CD4-positive, alpha-beta T cell treated with Interleukin-4 for 4 hours (primary cell): ENCODE measurements around the gene HEBP2.
"Not testable (repeated sequence)": the region's sequence is repeated elsewhere in the genome, so short reads cannot be mapped to it uniquely, and the experiment has no call there.

ENCODE experiments used
- DNase-seq: peaks from one replicate; pipeline ENCODE4 v3.0.0-alpha.2; 2020

HEBP2 gene

DNA sequence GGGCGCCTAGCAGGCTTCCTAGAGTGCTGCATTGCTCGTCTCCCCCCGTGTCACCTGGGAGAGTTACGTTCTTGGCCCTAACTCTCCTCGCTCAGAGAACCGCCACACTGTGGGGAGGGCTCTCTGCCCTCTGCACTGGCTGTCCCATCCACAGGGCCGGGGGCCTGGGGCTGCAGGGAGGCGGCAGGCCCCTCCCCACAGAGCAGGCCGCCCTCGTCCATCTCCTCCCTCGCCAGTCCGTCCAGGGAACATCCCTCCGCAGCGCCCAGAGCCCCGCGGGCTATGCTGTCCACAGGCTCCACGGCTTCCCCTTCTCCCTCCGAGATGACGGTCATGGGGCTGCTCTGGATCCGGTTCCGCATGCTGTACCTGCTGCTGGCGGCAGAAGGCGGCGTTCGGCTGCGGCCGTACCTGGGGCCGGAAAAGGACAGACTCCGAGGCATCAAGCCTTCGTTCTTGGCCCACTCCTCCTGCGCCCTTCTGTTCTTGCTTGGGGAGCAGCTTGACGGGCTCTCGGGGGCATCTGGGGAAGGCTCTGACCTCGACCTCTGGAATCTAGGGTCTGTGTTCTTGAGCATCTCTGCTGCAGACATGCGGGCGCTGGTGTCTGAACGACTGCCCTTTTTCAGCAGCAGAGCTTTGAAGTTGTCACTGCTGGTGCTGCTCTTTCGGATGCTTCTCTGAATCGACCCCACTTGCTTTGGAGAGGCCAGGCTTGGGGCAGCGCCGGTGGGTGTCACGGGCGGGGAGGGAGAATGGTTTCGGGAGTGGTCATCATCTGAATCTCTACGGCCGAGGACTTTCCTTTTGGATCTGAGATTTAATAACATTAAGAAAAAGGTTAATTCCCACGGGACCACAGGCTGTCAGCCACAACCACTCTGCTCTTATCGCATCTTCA lies 20.2 kb downstream of the HEBP2 start:
- DNase-seq: no peak

DNA sequence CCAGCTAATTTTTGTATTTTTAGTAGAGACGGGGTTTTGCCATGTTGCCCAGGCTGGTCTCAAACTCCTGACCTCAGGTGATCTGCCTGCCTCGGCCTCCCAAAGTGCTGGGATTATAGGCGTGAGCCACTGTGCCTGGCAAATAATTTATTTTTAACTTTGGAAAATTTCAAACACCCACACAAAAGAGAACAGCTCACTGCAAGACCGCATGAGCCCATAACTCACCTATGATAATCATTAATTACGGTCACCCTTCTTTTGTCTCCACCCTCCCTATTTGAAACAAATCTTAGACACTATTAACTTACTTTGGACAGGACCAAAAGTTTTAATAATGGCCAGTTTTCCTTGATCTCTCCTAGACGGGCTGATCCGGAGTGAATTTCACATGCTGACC lies 21.2 kb downstream of the HEBP2 start:
- DNase-seq: not testable (repeated sequence)

DNA sequence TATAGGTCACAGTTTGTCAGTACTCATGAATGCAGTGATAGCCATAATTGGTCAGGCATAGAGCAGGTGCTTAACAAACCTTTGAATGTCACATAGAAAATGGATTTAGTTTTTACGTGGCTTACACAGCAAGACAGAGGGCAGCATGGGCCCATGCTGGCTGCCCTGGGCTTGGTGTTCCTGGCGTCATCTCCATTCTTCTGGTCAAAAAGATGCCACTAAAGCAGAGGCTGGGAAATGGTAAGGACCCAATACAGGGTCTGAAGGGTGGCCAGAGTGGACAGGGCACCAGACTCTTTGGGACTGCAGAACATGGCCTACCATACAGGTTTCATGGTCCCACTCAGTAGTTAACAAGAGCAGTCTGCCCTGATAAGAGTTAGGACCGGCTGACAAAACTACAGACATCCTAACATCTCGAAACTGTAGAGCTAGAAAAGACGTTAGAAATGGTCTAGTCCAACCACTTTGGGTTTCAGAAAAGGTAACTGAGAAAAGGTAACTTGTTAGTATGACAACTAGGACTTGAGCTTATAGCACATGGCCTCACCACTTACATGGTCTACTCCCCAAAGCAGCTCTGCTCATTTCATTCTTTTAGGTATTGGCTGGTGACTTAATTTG lies 22.6 kb downstream of the HEBP2 start:
- no peak for DNase-seq

DNA sequence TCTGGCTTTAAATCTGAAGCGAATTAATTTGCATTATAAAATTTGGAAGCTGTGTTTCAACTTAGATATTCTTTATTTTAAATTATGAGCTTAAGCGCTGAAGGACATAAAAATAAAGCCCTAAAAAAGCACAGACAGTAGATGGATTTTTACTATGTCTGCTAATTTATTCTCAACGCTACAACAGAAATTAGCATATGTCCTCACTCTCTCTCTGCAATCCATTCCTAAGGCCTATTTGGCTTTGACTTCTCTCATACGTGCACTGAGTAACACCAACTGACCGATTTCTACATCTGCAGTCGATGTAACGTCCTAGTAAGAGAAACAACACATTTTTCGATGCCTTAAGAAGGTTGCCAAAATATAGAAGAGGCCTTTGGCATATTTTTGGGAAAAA lies 23.7 kb downstream of the HEBP2 start:
- no peak for DNase-seq

DNA sequence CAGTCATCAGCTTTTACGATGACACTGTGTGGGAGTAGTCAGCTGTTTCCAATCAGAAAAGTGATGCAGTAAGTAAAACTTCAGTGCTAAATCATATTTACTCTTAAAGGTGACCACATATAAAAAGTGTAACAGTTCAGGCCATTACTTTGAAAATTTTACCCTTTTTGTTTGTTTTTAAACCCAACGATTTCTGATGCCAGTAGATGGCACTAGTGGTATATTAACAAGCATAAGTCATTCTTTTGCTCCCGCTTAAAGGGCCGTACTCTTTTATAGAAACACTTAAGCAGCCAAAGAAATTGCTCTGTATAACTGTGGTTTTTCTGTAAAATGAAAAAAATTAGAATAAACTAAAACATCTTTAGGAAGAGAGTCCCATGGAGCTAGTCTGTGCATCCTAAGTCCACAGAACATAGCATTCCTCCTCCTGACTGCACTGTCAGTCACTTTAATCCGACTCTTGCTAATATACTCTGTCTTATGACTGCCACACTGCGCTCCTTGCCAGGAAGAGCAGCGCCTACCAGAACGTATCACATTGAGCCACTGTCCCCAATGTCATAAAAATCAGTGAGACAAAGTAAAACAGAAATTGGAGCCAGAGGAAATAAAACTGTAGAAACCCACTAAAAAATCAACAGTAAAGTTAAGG lies 25.0 kb downstream of the HEBP2 start:
- peak; percentile 66 for DNase-seq

DNA sequence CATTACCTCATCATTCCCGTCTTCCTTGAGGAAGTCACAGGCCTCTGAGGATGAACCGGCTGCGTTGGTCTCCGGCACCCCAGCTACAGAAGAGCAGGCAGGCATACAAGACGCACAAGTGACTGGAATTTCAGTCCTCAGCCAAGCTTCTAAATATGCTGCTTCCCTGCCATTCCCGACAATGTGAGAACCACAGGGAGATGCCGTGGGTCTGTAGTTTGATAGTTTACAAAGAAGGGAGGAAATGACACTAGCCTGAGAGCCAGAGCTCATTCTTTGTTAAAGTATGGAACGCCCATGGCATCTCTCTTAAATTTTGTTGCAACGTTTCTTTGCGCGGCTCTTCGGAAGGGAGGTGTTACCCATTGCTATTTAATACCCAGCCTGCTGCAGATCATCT lies 25.7 kb downstream of the HEBP2 start:
- no peak for DNase-seq

DNA sequence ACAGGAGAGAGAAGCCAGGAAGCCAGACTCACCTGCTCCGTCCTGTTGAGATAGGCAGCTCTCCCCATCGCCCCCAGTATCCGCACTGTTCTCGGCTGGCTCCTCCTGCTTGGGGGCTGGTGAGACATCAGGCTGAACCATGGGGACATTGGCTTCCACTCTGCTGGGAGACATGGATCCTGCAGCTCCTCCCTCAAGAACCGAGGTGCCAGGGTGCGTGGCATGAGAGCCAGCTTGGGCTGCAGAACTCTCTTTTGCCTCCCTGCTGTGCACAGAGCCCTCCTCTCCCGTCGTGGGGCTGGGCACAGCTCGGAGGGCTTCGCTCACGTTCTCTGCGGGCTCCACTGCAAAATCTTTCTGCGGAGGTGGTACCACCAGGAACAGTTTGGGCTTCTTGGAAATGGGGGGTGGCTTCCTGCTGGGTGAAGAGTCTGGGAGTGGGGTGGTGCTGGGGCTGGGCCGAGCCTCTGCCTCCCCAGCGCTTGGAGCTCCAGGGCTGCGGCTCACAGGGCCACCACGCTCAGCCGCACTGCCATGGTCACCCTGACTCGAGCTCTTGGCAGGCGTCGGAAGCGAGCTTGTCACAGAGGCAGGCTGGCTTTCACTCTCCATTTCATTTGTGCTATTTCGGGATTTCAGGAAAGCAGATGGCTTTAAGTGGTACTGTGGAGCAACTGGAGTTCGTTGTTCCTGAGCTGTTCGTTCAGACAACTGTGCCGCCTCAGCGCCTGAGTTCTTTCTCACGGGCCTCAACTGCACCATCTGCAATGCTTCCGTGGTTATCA lies 26.5 kb downstream of the HEBP2 start:
- no peak for DNase-seq

DNA sequence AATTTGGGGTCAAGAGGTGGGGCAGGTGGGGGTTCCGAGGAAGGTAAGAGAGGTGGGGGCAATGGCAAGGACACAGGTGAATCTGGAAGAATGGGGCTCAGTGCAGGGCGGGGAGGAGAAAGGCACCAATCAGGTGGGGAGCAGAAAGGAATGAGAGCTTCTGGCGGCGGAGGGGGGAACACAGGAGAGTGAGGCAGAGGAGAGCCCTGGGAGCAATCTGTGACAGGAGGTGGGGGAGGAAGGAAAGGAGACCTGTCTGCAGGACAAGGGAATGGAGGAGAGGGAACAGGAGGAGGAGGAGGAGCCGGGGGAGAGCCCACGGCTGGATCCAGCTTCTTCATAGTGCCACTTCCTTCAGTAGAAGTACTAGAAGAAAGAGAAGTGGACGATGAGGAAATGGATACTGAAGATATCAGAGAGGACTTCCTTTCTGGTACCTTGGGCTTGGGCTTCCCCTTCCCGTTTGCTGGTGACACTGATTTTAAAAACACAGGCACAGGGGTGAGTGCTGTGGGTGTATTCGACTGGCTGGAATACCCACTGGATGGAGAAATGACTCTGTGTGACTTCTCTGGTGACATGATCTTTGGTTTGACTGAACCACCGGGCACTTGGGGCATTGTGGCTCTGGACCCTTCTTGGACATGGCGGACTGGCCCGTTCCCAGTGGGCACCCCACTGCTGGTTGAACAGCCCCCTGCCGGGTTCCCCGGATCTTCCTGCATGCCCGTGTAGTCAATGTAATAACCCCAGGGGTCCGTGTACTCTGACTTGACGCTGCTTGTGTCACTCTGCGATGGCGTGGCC lies 27.4 kb downstream of the HEBP2 start:
- no peak for DNase-seq

DNA sequence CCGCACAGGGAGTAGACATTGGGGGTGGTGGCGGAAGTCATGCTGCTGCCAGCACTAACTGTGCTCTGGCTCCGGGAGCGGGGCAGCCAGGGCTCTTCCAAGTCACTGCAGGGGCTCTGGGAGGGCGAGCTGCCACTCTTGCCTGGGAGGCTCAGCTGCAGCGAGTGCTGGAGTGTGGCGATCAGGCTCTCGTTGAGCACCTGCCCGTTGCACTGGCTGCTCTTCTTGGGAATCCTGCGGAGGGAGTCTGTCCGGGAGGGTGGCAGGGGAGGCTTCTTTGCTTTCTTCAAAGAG lies 28.0 kb downstream of the HEBP2 start:
- DNase-seq: no peak

DNA sequence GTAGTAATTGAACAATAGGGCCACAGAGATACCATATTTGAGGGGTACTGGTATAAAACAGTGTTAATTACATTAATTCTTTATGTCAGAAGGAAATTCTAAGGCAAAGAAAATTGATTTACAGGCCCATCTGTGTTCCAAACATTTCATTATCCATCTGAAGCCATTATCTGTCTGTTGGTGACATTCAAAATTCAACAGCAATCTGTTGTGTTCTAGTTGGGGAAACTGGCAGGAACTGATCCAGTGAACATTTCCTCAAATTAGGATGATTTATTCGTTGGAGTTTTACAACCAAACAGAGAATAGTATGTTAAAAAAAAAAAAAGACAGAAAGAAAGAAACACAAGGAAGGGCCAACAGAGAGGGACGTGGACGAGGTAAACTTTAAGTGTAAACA lies 30.1 kb downstream of the HEBP2 start:
- no peak for DNase-seq

DNA sequence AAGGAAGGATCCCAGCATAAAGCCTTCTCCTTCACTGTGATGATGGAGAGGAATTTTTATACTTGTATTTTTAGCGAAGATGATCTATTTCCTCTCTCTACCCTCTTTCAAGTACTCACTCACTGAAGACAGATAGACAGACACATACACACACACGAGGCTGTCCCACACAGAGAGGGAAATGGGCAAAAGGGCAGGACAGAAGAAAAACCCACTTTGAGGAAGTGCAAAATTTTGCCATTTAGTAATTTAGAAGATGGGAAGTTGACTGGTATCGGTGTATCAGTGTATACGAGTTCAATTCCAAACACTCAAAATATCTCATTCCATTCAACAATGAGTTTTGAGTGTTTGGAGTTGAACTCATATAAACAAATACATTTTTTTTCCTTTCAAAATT lies 30.9 kb downstream of the HEBP2 start:
- peak; percentile 9 for DNase-seq

DNA sequence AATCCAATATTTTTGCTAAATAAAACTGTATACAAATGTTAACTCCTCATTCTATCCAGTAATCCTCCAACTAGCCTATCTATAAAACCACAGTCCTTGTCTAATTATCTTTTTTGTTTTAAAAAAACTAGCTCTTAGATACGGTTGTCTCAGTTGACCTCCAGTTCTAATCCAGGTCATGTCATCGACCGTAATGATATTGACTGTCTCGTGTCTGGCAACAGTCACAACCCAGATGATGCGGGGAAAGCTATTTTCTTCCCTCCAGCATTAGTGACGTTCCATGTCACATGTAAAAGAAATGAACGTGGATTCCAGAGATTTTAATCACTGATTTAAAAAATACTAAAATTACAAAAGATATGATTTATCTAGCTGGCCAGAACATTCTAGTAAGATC lies 35.5 kb downstream of the HEBP2 start:
- DNase-seq: no peak

DNA sequence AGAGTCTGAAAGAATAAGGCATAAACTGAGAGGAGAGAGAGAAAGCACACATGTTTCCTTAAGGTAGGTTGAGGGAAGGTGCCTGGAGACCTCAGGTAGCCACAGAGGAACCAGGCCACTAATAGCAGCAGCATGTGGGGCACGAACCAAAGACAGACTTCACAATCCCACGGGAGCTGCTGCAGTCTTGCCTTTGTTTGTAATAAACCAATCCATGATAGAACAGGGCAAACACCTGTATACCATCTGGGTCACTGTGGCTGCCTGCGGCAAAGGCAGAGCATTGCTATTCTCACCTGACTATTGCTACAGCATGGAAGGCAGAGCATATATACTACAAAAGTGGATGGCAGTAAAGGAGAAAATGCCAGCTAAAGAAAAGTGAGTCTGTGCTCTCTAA lies 36.3 kb downstream of the HEBP2 start:
- no peak for DNase-seq

DNA sequence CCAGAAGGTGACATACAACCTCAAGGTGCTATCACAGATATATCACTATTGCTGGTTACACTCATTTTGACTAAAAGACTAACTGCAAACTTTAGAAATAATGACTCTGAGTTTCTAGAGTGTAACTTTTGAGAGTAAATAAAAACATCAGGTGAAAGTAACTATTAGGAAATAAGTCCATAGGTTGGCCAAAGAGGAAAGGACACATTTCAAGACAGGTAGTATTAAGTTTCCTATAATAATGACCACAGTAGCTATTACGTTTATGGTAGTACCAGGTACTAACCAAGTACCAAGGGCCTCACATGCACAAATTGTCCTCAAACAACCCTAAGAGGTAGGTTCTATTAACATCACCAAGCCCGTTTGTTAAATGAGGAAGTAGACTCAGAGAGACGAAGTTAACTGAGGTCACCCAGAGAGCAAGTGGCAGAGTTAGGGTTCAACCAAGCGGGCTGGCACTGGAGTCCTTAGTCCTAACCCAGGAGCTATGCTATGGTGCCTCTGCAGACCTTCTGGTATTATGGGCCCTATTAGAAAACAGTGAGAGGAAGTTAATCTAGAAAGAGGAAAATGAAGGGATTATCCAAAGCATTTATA lies 36.8 kb downstream of the HEBP2 start:
- no peak for DNase-seq

DNA sequence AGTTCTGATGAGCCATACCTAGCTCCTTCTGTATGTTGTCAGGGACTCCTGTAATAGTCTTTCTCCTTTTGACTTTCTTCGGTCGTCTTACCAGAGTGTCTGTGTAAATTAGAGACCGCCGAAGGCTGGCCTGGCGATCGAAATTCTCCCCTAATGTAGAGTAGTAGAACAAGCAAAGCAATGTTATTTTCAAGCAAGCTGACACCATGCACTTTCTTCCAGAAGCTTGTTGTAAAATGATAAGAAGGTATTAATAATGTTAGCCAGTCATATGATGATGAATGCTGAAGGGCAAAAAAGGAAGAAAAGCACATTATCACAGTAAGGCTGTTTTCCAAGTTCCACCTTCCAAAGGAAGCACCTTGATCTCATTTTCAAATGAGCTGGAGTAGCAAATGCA lies 37.9 kb downstream of the HEBP2 start:
- no peak for DNase-seq

DNA sequence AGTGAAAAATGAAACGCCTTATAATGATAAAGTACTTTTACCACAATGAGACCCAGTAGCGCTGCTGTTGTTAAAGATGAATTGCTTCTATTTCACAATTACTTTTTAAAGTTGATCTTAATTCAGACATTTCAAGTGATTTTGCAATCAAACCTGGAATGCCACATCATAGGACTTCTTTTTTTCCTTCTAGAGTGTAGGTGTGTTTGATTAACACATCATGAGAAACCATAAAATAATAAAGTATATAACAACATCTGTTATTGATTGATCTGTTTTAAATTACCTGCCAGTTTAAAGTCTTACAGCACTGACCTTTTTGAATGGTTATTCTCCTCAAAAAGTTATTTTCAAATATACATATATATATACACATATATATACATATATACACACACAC lies 38.6 kb downstream of the HEBP2 start:
- DNase-seq: no peak

DNA sequence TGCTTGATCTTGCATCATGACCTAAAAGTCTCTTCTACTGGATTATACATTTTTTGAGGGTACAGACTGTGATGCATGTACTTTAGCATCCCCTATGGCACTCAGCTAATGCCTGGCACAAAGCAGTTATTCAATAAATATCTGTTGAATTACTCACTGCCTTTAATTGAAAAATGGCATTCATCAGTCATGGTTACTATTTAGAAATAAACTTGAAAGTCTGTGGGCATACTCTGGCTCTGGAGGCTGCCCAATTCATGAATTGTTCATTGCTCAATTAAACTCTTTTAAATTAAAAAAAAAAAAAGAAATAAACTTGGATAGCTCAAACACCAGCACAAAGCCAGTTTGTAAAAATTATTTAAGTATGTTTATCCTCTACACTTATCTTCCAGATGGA lies 40.0 kb downstream of the HEBP2 start:
- no peak for DNase-seq

DNA sequence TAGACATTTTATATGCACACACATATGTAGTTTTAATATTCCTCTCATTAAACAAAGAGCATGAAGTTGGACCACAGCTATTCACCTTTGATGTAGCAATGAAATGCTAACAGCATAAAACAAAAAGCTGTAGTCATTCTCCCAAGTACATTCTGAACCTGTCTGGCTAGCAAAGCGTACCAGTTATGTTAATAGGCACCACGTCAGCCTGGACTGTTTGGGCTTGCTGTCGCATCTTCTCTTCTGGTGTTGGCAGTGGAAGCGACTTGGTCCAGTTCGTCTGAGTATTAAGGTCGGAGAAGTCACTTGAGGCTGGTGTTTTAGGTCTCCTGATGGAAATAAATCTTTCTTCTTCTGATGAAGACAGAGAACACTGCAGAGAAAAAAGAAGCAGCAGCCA lies 42.8 kb downstream of the HEBP2 start:
- no peak for DNase-seq

DNA sequence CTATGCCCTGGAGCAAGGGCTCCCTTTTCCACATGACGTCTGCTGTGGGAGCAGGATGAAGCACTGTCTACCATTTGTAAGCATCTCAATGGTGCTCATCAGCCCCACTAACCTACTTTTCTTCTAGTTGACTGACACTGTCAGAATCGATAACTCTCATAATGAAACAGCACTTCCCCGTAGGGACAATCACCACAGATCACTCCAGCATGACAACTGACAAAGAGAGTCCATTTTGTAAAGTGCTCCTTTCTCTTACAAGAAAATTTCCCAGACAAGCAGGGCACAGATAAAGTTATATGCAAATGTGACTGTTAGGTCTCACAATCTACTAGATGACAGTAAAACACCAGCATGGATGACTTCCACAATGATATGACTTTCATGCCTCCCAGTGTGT lies 46.4 kb downstream of the HEBP2 start:
- no peak for DNase-seq

DNA sequence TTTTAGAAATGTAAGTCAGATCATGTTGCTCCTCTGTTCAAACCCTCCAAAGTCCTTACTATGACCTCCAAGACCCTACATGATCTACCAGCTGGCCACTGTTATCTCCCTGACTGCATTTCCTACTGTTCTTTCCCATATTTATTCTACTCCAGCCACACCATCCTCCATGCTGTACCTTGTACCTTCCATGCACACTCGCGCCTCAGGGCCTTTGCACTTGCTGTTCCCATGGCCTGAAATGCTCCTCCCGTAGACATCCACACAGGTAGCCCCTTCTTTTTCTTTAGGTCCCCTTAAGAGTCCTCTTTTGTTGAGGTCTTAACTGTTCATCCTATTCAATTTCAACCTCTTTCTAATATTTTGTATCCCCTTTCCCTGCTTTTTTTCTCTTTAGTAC lies 47.0 kb downstream of the HEBP2 start:
- no peak for DNase-seq

DNA sequence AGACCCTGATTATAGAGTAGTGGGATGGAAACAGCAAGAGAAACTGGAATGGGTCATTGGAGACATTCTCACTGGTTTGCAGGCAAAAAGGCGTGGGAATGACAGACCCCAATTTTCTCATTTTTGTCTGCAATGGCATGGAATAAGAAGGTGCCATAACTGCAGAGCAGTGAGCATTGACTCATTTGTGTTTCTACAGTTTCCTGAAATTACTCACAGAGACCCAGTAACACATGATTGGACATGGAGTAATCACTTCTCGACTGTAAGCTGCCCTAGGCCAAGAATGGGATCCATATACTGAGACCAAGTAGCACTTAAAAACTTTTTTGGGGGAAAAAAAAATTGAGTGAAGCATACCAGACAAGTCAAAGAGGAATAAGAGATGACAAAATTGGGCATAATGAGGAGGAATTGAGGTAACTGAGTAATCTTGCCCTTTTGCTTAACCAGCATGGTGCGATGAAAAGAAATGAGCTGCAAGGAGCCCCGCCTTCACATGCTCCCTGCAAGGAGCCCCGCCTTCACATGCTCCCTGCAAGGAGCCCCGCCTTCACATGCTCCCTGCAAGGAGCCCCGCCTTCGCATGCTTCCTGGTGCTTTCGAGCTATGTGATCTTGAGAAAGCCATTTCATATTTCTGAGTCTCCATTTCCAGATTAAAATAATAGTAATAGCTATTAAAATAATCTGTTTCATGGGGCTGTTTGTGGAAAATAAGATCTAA lies 51.1 kb downstream of the HEBP2 start:
- DNase-seq: peak; percentile 72
